Measurements from ENCODE around the gene HPSE2. TPM values are rescaled to one million over a fixed set of nuclear protein-coding genes. Genes with fewer than 3 reads are reported as not detected.

Gene HPSE2
- total RNA-seq, 2 experiments from 2014 or later, result not detected

- no peak overlapping the region for H3K4me3 Mint-ChIP-seq
- CTCF ChIA-PET, result no interaction called here
- no peaks in the 10 kb centered on the region for H3K36me3 Mint-ChIP-seq (ENCODE audit: low read depth)
Measured at GRCh38 chr10:98676895-98677294, 558.8 kb downstream of the HPSE2 start.

GRCh38 chr10:98675902-98676301 is 559.8 kb downstream of the HPSE2 start:
- POLR2A ChIA-PET, result no interaction called here
- Mint-ChIP-seq H3K27me3 (peaks cover 26% of the 10 kb centered on the region), H3K36me3 (ENCODE audit: low read depth) (no peaks in the 10 kb centered on the region), H3K4me3 (no peak overlapping the region), H3K27ac (no peak overlapping the region), H3K4me1 (ENCODE audit: low read depth) (no peaks in the 10 kb centered on the region), H3K9me3 (no peaks in the 10 kb centered on the region)
- intact Hi-C loops (cut with DNase I, micrococcal nuclease), result no loop called here
- DNase-seq (no peak), ATAC-seq (ENCODE audit: poor library complexity) (no peak)
- Histone ChIP-seq H3K9me3 (ENCODE audit: control insufficient read depth in 1 of 2, insufficient read depth in 1 of 2, low read length in 2 of 2) (no peaks in the 10 kb centered on the region), H3K4me1 (ENCODE audit: insufficient read depth, low read length) (no peaks in the 10 kb centered on the region), H3K4me3 (ENCODE audit: low read length) (no peak overlapping the region), H3K27ac (ENCODE audit: low read depth in 1 of 2, low read length in 2 of 2) (no peak overlapping the region), H3K27me3 (ENCODE audit: control insufficient read depth in 1 of 2, insufficient read depth in 2 of 2, low read length in 2 of 2) (peaks cover 2 to 5% of the 10 kb centered on the region in 2 experiments), H3K36me3 (ENCODE audit: insufficient read depth, low read length) (no peaks in the 10 kb centered on the region)
- TF ChIP-seq CTCF (IDR thresholded peaks at IDR 0.05), result no peak
- CTCF ChIA-PET, result no interaction called here

More at GRCh38 chr10:98676895-98677294, 558.8 kb downstream of the HPSE2 start:
- Histone ChIP-seq H3K4me3 (ENCODE audit: low read length) (no peak overlapping the region), H3K9me3 (ENCODE audit: control insufficient read depth in 1 of 2, insufficient read depth in 1 of 2, low read length in 2 of 2) (no peaks in the 10 kb centered on the region), H3K4me1 (ENCODE audit: insufficient read depth, low read length) (no peaks in the 10 kb centered on the region), H3K27ac (ENCODE audit: low read depth in 1 of 2, low read length in 2 of 2) (no peak overlapping the region), H3K27me3 (ENCODE audit: control insufficient read depth in 1 of 2, insufficient read depth in 2 of 2, low read length in 2 of 2) (peaks cover 2 to 5% of the 10 kb centered on the region in 2 experiments), H3K36me3 (ENCODE audit: insufficient read depth, low read length) (no peaks in the 10 kb centered on the region)
- DNase-seq (no peak), ATAC-seq (ENCODE audit: poor library complexity) (no peak)
- H3K27ac Mint-ChIP-seq, result no peak overlapping the region
- intact Hi-C loops (cut with DNase I, micrococcal nuclease), result no loop called here
- POLR2A ChIA-PET, result no interaction called here
- no peaks in the 10 kb centered on the region for H3K4me1 Mint-ChIP-seq (ENCODE audit: low read depth)
- no peak for TF ChIP-seq CTCF (IDR thresholded peaks at IDR 0.05)
- H3K9me3 Mint-ChIP-seq, result no peaks in the 10 kb centered on the region
- peaks cover 28% of the 10 kb centered on the region for H3K27me3 Mint-ChIP-seq

GRCh38 chr10:98673171-98673782 is 562.4 kb downstream of the HPSE2 start:
- ATAC-seq (ENCODE audit: poor library complexity) (no peak), DNase-seq (no peak)
- Histone ChIP-seq H3K4me1 (ENCODE audit: insufficient read depth, low read length) (no peaks in the 10 kb centered on the region), H3K36me3 (ENCODE audit: insufficient read depth, low read length) (no peaks in the 10 kb centered on the region), H3K4me3 (ENCODE audit: low read length) (no peak overlapping the region), H3K9me3 (ENCODE audit: control insufficient read depth in 1 of 2, insufficient read depth in 1 of 2, low read length in 2 of 2) (no peaks in the 10 kb centered on the region), H3K27ac (ENCODE audit: low read depth in 1 of 2, low read length in 2 of 2) (no peak overlapping the region), H3K27me3 (ENCODE audit: control insufficient read depth in 1 of 2, insufficient read depth in 2 of 2, low read length in 2 of 2) (peaks cover 2 to 5% of the 10 kb centered on the region in 2 experiments)
- no peak for TF ChIP-seq CTCF (IDR thresholded peaks at IDR 0.05)
- Mint-ChIP-seq H3K36me3 (ENCODE audit: low read depth) (no peaks in the 10 kb centered on the region), H3K4me1 (ENCODE audit: low read depth) (no peaks in the 10 kb centered on the region), H3K4me3 (no peak overlapping the region), H3K27me3 (peaks cover 26% of the 10 kb centered on the region), H3K27ac (no peak overlapping the region), H3K9me3 (no peaks in the 10 kb centered on the region)
- ChIA-PET POLR2A (no interaction called here), CTCF (no interaction called here)
- intact Hi-C loops (cut with DNase I, micrococcal nuclease), result no loop called here

Measured in CD4-positive, alpha-beta T cell (primary cell).